Measurements from ENCODE around the gene ADIPOQ. TPM values are rescaled to one million over a fixed set of nuclear protein-coding genes. Genes with fewer than 3 reads are reported as not detected.

Gene ADIPOQ
- total RNA-seq: not detected

DNA sequence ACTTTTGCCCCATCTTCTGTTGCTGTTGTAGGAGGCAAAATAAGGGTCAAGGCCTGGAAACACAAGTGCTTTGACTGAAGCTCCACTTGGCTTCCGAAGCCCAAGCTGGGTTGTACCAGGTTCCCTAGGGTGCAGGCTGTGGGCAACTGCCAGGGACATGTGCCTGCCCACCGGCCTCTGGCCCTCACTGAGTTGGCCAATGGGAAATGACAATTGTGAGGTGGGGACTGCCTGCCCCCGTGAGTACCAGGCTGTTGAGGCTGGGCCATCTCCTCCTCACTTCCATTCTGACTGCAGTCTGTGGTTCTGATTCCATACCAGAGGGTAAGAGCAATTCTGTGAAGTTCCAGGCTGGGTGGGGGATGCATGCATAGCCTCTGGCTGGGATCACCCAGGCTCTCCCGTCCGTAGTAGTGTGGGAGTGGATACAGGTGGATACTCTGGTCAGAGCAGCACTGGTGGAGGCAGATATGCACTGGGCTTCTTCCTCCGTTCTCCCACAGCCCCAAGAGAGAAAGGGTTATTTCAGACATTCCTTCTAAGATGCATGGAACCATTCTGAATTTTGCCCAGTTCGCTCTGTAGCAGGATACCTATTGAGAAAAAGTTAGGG, at the start of gene ADIPOQ:
Gene ADIPOQ, plus strand, starts transcription at position 285 of the 613 bp plus-strand sequence. CDS start 10,349 bp downstream, outside the sequence.

GRCh38 chr3:186806089-186807055, 36.1 kb upstream of the ADIPOQ start, which contains the start of gene RFC4:
TSS of gene RFC4 (minus strand) at chr3:186806482. CDS start at chr3:186804713, 1,769 bp downstream.

Other genes with a start within 250 kb of the ADIPOQ start
- gene AHSG, start 229.7 kb upstream of the ADIPOQ start, total RNA-seq: 0.23 TPM
- not detected for gene FETUB, start 202.3 kb upstream of the ADIPOQ start, total RNA-seq
- gene HRG, start 176.7 kb upstream of the ADIPOQ start, total RNA-seq: not detected
- gene KNG1, start 125.4 kb upstream of the ADIPOQ start, total RNA-seq: not detected
- 877 TPM for gene EIF4A2, start 59.1 kb upstream of the ADIPOQ start, total RNA-seq
- 21.7 TPM for gene RFC4, start 36.2 kb upstream of the ADIPOQ start, total RNA-seq
- gene ST6GAL1, start 87.8 kb downstream of the ADIPOQ start, total RNA-seq: 27.0 TPM

Measured in diencephalon (tissue), 1 donor.